ENCODE measurements around the gene SLC25A12. TPM values are rescaled to one million over a fixed set of nuclear protein-coding genes. Genes with fewer than 3 reads are reported as not detected.

Gene SLC25A12
- total and polyA plus RNA-seq, 9 of the 15 experiments (the other 6 are each of a cell fraction or from before 2014, with no cell fraction given) = 13.5 to 36.5 (median 21.7) TPM

DNA sequence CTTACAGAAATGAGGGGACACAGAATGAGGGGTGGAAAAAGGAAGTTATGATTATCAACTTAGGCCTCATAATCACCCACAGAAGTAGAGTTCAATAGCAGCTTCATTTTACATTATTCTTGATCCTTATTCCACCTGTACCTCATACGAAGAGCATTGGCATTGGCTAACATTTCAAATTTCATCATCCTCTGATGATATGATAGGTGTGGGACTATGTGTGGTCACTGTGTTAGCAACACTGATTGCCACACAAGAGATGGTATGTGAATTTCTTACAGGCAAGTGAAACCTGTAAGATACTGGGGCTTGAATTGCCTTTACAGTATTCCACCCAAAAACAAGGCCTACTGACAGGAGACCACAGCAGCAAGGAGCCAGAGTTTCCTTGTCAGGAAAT, 14.2 kb upstream of the SLC25A12 start:
- no peaks in the 10 kb centered on the region for H3K27me3 ChIP-seq (ENCODE audit: control insufficient read depth in 2 of 2, insufficient read depth in 2 of 2, low read length in 2 of 2)
- no TSS peak for BruUV-seq (replicated peaks)
- no peak; the same call in 2 of the 3 replicates for ATAC-seq
- 0 out of 2 replicates have a peak, but pooled peaks cover 5% of the 10 kb centered on the region for H3K9me3 ChIP-seq (replicated peaks; ENCODE audit: control insufficient read depth, insufficient read depth, low read depth, low read length)
- ChIA-PET CTCF (ENCODE audit: low intra/inter-chr PET ratio) (no interaction called here), POLR2A (no interaction called here)
- H4K20me1 ChIP-seq (replicated peaks; ENCODE audit: control insufficient read depth, insufficient read depth, low read length) = no peaks in the 10 kb centered on the region
- WGBS (ENCODE audit: insufficient coverage, low coverage, missing lambda C conversion rate) = 42% methylated on average over 1 of the region's 1 CpG
- intact Hi-C loops (cut with micrococcal nuclease) = no loop called here
- no peak overlapping the region for H3K9ac ChIP-seq (ENCODE audit: insufficient read depth in 1 of 2, low read depth in 2 of 2, low read length in 2 of 2)
- peak; percentile 47; the same call in 1 of the 2 replicates for TF ChIP-seq CEBPB (tag; IDR thresholded peaks at IDR 0.05)
- no peak for TF ChIP-seq CEBPG (CRISPR knock-in tag; IDR thresholded peaks at IDR 0.05)
- TF ChIP-seq CEBPG (tag; conservative IDR thresholded peaks at IDR 0.05 in 1 of 2, IDR thresholded peaks at IDR 0.05 in 1 of 2) = peak in 1 of 2 experiments; percentile 66; a peak in 2 of 4 replicates
- no peak for TF ChIP-seq MTA1 (IDR thresholded peaks at IDR 0.05; ENCODE audit: borderline replicate concordance)
- no peak for DNase-seq (ENCODE audit: extremely low read depth in 1 of 4, low spot score in 3 of 4)
- in situ Hi-C loops (cut with MboI) = no loop called here
- 0 out of 2 replicates have a peak overlapping the region, but pooled peaks have one; percentile 6 for H2AFZ ChIP-seq (ENCODE audit: low read depth, low read length)
- H3K79me2 ChIP-seq (ENCODE audit: control insufficient read depth, insufficient read depth, low read length) = no peaks in the 10 kb centered on the region
- H3K27ac ChIP-seq (ENCODE audit: extremely low read depth, low read depth, low read length) = no peak overlapping the region
- H3K9me1 ChIP-seq (ENCODE audit: control insufficient read depth, insufficient read depth, low read length) = no peaks in the 10 kb centered on the region
- H3K4me3 ChIP-seq = no peak overlapping the region
- no peak for FAIRE-seq
- no peaks in the 10 kb centered on the region for H3K36me3 ChIP-seq (ENCODE audit: control insufficient read depth, insufficient read depth, low read length)
- H3K4me2 ChIP-seq (ENCODE audit: insufficient read depth, low read length) = no peak overlapping the region
- no peaks in the 10 kb centered on the region for H3K4me1 ChIP-seq (replicated peaks in 1 of 2; ENCODE audit: control insufficient read depth in 2 of 2, insufficient read depth in 2 of 2, low read length in 2 of 2)

DNA sequence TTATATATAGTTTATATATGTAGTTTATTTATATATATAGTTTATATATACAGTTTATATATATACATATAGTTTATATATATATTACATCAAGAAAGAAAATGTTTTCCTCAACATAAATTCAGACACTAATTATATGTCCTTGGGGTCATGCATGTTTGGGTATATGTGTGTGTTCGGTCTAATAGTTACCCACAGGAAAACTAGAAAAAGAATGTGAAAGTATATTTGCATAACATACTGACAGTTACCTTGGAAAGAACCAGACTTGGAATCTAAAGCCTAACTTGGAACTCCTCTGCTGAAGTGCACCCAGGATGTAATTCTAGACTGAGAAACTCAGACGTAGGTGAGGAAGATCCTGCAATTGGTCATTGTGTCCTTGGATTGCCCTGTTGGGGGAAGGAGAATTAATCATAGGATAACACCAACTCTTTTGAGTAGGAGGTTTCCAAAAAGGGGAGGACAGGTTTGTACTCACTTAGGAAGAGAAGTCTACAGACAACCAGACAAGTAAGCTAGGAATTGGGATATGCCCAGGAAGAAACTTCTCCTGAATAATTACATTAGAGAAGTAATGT, 8.9 kb upstream of the SLC25A12 start:
- in situ Hi-C loops (cut with MboI) (no loop called here), intact Hi-C loops (cut with micrococcal nuclease) (no loop called here)
- peak; percentile 50; the same call in 2 of the 3 replicates for ATAC-seq
- Histone ChIP-seq H3K4me1 (replicated peaks in 1 of 2; ENCODE audit: control insufficient read depth in 2 of 2, insufficient read depth in 2 of 2, low read length in 2 of 2) (no peaks in the 10 kb centered on the region), H3K27me3 (ENCODE audit: control insufficient read depth in 2 of 2, insufficient read depth in 2 of 2, low read length in 2 of 2) (no peaks in the 10 kb centered on the region), H3K9ac (ENCODE audit: insufficient read depth in 1 of 2, low read depth in 2 of 2, low read length in 2 of 2) (no peak overlapping the region), H3K36me3 (ENCODE audit: control insufficient read depth, insufficient read depth, low read length) (no peaks in the 10 kb centered on the region), H3K4me2 (ENCODE audit: insufficient read depth, low read length) (no peak overlapping the region), H2AFZ (ENCODE audit: low read depth, low read length) (no peak overlapping the region), H3K79me2 (ENCODE audit: control insufficient read depth, insufficient read depth, low read length) (no peaks in the 10 kb centered on the region), H3K4me3 (no peak overlapping the region), H3K9me3 (replicated peaks; ENCODE audit: control insufficient read depth, insufficient read depth, low read depth, low read length) (peaks cover 5% of the 10 kb centered on the region; the same call in 1 of the 2 replicates), H3K9me1 (ENCODE audit: control insufficient read depth, insufficient read depth, low read length) (no peaks in the 10 kb centered on the region), H3K27ac (ENCODE audit: extremely low read depth, low read depth, low read length) (no peak overlapping the region), H4K20me1 (replicated peaks; ENCODE audit: control insufficient read depth, insufficient read depth, low read length) (no peaks in the 10 kb centered on the region)
- 9% methylated on average over 2 of the region's 2 CpGs for WGBS (ENCODE audit: insufficient coverage, low coverage, missing lambda C conversion rate)
- no TSS peak for BruUV-seq (replicated peaks)
- FAIRE-seq = no peak
- no peak for DNase-seq (ENCODE audit: extremely low read depth in 1 of 4, low spot score in 3 of 4)
- POLR2A ChIA-PET = no interaction called here
- CTCF ChIA-PET (ENCODE audit: low intra/inter-chr PET ratio) = no interaction called here
- TF ChIP-seq POLR2A (conservative IDR thresholded peaks at IDR 0.05) = no peak
- no peak for TF ChIP-seq EGR1 (conservative IDR thresholded peaks at IDR 0.05)
- TF ChIP-seq SPI1 (IDR thresholded peaks at IDR 0.05; ENCODE audit: borderline replicate concordance, low read depth, low read length) = no peak
- no peak for TF ChIP-seq PHF21A (IDR thresholded peaks at IDR 0.05; ENCODE audit: borderline replicate concordance, low read depth)
- TF ChIP-seq, protein P1, sequence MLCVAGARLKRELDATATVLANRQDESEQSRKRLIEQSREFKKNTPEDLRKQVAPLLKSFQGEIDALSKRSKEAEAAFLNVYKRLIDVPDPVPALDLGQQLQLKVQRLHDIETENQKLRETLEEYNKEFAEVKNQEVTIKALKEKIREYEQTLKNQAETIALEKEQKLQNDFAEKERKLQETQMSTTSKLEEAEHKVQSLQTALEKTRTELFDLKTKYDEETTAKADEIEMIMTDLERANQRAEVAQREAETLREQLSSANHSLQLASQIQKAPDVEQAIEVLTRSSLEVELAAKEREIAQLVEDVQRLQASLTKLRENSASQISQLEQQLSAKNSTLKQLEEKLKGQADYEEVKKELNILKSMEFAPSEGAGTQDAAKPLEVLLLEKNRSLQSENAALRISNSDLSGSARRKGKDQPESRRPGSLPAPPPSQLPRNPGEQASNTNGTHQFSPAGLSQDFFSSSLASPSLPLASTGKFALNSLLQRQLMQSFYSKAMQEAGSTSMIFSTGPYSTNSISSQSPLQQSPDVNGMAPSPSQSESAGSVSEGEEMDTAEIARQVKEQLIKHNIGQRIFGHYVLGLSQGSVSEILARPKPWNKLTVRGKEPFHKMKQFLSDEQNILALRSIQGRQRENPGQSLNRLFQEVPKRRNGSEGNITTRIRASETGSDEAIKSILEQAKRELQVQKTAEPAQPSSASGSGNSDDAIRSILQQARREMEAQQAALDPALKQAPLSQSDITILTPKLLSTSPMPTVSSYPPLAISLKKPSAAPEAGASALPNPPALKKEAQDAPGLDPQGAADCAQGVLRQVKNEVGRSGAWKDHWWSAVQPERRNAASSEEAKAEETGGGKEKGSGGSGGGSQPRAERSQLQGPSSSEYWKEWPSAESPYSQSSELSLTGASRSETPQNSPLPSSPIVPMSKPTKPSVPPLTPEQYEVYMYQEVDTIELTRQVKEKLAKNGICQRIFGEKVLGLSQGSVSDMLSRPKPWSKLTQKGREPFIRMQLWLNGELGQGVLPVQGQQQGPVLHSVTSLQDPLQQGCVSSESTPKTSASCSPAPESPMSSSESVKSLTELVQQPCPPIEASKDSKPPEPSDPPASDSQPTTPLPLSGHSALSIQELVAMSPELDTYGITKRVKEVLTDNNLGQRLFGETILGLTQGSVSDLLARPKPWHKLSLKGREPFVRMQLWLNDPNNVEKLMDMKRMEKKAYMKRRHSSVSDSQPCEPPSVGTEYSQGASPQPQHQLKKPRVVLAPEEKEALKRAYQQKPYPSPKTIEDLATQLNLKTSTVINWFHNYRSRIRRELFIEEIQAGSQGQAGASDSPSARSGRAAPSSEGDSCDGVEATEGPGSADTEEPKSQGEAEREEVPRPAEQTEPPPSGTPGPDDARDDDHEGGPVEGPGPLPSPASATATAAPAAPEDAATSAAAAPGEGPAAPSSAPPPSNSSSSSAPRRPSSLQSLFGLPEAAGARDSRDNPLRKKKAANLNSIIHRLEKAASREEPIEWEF (CRISPR knock-in tag; IDR thresholded peaks at IDR 0.05) = no peak
- no peak for TF ChIP-seq TFAM (CRISPR knock-in tag; conservative IDR thresholded peaks at IDR 0.05)
- TF ChIP-seq, protein P2, sequence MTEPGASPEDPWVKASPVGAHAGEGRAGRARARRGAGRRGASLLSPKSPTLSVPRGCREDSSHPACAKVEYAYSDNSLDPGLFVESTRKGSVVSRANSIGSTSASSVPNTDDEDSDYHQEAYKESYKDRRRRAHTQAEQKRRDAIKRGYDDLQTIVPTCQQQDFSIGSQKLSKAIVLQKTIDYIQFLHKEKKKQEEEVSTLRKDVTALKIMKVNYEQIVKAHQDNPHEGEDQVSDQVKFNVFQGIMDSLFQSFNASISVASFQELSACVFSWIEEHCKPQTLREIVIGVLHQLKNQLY (CRISPR knock-in tag; conservative IDR thresholded peaks at IDR 0.05) = no peak

Measured in K562 (cell line).